ENCODE measurements around the gene FRS3. TPM values are rescaled to one million over a fixed set of nuclear protein-coding genes. Genes with fewer than 3 reads are reported as not detected.

The FRS3 gene
- total and polyA plus RNA-seq, 2 experiments from 2014 or later = 1.3 to 3.3 TPM

DNA sequence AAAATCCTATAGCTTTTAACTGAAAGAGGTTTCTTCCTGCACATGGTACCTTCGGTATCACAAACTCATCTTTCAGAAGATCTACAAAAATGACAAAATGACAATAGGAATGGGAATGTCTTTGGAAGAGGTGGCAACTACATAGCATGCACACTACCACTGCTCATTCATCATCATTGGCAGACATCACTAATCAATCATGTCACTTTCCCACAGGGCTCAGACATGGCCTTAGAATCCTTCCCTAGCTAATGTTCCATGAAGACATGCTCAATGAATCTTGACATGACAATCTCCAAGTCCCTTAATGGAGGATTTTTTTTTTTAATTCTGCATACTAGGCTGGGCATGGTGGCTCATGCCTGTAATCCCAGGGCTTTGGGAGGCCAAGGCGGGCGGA is 29.3 kb downstream of the FRS3 start (continued):
- TF ChIP-seq, protein P1, sequence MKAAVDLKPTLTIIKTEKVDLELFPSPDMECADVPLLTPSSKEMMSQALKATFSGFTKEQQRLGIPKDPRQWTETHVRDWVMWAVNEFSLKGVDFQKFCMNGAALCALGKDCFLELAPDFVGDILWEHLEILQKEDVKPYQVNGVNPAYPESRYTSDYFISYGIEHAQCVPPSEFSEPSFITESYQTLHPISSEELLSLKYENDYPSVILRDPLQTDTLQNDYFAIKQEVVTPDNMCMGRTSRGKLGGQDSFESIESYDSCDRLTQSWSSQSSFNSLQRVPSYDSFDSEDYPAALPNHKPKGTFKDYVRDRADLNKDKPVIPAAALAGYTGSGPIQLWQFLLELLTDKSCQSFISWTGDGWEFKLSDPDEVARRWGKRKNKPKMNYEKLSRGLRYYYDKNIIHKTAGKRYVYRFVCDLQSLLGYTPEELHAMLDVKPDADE (IDR thresholded peaks at IDR 0.05) = no peak
- no peak for TF ChIP-seq ZNF331 (CRISPR knock-in tag; IDR thresholded peaks at IDR 0.05; ENCODE audit: low read depth)
- no peak for TF ChIP-seq EZH2phosphoT487 (IDR thresholded peaks at IDR 0.05; ENCODE audit: unreplicated experiment)
- no peak for TF ChIP-seq STAT1 (IDR thresholded peaks at IDR 0.05; ENCODE audit: unreplicated experiment)
- no peak for TF ChIP-seq POLR2AphosphoS5 (IDR thresholded peaks at IDR 0.05; ENCODE audit: low read depth)
- no peak for TF ChIP-seq NANOG (IDR thresholded peaks at IDR 0.05; ENCODE audit: borderline replicate concordance)
- TF ChIP-seq CTCF (conservative IDR thresholded peaks at IDR 0.05; ENCODE audit: low read depth in 2 of 2) = no peak

DNA sequence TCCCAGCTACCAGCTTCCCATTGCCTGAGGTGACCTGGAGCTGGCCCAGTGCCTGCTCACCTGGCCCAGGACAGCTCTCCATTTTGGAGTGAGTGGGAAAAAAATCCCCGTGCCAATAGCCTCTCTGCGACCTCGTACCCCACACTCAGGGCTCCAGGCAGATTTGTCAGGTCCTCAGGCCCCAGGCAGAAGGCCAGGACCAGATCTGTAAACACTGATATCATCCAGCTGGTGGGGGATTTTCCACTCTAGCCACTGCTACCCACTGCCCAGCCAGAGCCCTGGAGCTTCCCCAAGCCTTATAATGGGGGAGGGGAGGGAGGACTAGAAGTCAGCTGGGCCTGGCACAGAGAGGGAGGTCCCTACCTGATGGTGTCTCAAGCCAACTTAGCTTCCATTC is 31.2 kb downstream of the FRS3 start:
- Histone ChIP-seq H2AFZ (no peak overlapping the region), H3K79me2 (replicated peaks; ENCODE audit: insufficient read depth) (no peaks in the 10 kb centered on the region), H3K9me2 (ENCODE audit: insufficient read depth) (no peaks in the 10 kb centered on the region), H3K4me2 (no peak overlapping the region), H3K27me3 (ENCODE audit: insufficient read depth) (no peaks in the 10 kb centered on the region), H4K20me1 (replicated peaks; ENCODE audit: insufficient read depth) (no peaks in the 10 kb centered on the region), H3K36me3 (ENCODE audit: insufficient read depth) (no peaks in the 10 kb centered on the region), H3K27ac (ENCODE audit: low read depth) (no peak overlapping the region), H3K4me3 (no peak overlapping the region), H3K4me1 (ENCODE audit: insufficient read depth) (no peaks in the 10 kb centered on the region), H3F3A (replicated peaks; ENCODE audit: low read depth) (no peaks in the 10 kb centered on the region)
- no peak overlapping the region for H3K4me3 Mint-ChIP-seq
- H3K27me3 Mint-ChIP-seq (ENCODE audit: insufficient read depth, low read depth, poor library complexity) = peaks cover 7% of the 10 kb centered on the region
- no peaks in the 10 kb centered on the region for H3K9me3 Mint-ChIP-seq
- DNase-seq (ENCODE audit: low spot score) (no peak), ATAC-seq (no peak)
- H3K4me1 Mint-ChIP-seq = no peaks in the 10 kb centered on the region
- H3K36me3 Mint-ChIP-seq (ENCODE audit: low read depth) = no peaks in the 10 kb centered on the region
- no peak overlapping the region for H3K27ac Mint-ChIP-seq
- TF ChIP-seq CTCF (conservative IDR thresholded peaks at IDR 0.05; ENCODE audit: low read depth in 2 of 2) = no peak
- TF ChIP-seq EZH2 (IDR thresholded peaks at IDR 0.05; ENCODE audit: low read depth, unreplicated experiment) = no peak
- no peak for TF ChIP-seq JUNB (IDR thresholded peaks at IDR 0.05; ENCODE audit: unreplicated experiment)
- TF ChIP-seq CREB1 (CRISPR knock-in tag; IDR thresholded peaks at IDR 0.05; ENCODE audit: low read depth) = no peak
- TF ChIP-seq NANOG (IDR thresholded peaks at IDR 0.05; ENCODE audit: borderline replicate concordance) = no peak
- TF ChIP-seq EZH2phosphoT487 (IDR thresholded peaks at IDR 0.05; ENCODE audit: unreplicated experiment) = no peak
- TF ChIP-seq ZNF331 (CRISPR knock-in tag; IDR thresholded peaks at IDR 0.05; ENCODE audit: low read depth) = no peak
- TF ChIP-seq STAT1 (IDR thresholded peaks at IDR 0.05; ENCODE audit: unreplicated experiment) = no peak
- TF ChIP-seq, protein P2, sequence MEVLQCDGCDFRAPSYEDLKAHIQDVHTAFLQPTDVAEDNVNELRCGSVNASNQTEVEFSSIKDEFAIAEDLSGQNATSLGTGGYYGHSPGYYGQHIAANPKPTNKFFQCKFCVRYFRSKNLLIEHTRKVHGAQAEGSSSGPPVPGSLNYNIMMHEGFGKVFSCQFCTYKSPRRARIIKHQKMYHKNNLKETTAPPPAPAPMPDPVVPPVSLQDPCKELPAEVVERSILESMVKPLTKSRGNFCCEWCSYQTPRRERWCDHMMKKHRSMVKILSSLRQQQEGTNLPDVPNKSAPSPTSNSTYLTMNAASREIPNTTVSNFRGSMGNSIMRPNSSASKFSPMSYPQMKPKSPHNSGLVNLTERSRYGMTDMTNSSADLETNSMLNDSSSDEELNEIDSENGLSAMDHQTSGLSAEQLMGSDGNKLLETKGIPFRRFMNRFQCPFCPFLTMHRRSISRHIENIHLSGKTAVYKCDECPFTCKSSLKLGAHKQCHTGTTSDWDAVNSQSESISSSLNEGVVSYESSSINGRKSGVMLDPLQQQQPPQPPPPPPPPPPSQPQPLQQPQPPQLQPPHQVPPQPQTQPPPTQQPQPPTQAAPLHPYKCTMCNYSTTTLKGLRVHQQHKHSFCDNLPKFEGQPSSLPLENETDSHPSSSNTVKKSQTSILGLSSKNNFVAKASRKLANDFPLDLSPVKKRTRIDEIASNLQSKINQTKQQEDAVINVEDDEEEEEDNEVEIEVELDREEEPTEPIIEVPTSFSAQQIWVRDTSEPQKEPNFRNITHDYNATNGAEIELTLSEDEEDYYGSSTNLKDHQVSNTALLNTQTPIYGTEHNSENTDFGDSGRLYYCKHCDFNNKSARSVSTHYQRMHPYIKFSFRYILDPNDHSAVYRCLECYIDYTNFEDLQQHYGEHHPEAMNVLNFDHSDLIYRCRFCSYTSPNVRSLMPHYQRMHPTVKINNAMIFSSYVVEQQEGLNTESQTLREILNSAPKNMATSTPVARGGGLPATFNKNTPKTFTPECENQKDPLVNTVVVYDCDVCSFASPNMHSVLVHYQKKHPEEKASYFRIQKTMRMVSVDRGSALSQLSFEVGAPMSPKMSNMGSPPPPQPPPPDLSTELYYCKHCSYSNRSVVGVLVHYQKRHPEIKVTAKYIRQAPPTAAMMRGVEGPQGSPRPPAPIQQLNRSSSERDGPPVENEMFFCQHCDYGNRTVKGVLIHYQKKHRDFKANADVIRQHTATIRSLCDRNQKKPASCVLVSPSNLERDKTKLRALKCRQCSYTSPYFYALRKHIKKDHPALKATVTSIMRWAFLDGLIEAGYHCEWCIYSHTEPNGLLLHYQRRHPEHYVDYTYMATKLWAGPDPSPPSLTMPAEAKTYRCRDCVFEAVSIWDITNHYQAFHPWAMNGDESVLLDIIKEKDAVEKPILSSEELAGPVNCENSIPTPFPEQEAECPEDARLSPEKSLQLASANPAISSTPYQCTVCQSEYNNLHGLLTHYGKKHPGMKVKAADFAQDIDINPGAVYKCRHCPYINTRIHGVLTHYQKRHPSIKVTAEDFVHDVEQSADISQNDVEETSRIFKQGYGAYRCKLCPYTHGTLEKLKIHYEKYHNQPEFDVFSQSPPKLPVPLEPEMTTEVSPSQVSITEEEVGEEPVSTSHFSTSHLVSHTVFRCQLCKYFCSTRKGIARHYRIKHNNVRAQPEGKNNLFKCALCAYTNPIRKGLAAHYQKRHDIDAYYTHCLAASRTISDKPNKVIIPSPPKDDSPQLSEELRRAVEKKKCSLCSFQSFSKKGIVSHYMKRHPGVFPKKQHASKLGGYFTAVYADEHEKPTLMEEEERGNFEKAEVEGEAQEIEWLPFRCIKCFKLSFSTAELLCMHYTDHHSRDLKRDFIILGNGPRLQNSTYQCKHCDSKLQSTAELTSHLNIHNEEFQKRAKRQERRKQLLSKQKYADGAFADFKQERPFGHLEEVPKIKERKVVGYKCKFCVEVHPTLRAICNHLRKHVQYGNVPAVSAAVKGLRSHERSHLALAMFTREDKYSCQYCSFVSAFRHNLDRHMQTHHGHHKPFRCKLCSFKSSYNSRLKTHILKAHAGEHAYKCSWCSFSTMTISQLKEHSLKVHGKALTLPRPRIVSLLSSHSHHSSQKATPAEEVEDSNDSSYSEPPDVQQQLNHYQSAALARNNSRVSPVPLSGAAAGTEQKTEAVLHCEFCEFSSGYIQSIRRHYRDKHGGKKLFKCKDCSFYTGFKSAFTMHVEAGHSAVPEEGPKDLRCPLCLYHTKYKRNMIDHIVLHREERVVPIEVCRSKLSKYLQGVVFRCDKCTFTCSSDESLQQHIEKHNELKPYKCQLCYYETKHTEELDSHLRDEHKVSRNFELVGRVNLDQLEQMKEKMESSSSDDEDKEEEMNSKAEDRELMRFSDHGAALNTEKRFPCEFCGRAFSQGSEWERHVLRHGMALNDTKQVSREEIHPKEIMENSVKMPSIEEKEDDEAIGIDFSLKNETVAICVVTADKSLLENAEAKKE (CRISPR knock-in tag; IDR thresholded peaks at IDR 0.05) = no peak

All from GM23338 (cell line).